Measurements from ENCODE around the gene GPR179. TPM values are rescaled to one million over a fixed set of nuclear protein-coding genes. Genes with fewer than 3 reads are reported as not detected.

The GPR179 gene
- total RNA-seq, 1 donor from 2014 or later: 0.41 TPM

DNA sequence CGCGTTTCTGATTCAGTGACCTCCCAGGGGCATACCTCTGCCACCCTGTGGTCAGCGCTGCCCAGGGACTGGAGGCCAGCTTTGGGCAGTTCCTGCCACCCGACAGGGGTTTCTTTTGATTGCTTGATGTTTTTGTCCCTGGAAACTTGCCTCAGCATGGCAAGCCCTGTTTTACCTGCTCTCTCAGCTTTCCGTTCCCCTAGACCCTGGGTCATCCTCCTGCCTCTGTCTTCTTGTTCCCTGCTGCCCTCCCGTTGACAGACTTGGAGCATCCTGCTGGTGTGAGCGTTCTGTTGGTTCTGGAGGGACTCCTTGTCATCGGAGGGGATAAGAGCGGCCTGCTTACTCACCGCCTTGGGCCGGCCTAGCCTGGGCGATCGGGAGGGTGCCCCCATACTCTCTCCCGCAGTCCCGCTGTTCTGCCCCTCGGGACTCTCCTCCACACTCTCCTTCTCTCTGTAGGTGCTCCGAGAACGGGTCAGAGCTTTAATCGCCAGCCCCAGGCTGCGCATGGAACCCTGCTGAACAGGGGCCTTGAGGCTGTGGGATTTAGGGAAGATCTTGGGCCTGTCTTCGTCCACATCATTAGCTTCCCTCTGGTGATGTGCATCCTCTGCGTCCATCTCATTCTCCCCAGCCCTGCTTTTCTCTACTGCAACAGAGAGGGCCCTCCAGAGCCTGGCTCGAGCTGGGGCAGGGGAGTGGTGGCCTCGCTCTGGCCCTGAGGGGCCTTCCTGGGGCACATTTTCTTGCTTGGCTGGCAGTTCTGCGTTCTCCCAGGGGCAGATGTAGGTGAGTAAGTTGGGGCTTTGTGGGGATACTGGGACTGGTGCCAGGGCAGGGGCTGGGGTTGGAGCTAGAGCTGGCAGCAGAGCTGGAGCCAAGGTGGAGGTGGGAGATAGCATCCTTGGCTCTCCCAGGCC lies 13.7 kb downstream of the GPR179 start:
- H3K4me3 Mint-ChIP-seq (ENCODE audit: low read depth): no peak overlapping the region
- TF ChIP-seq, protein P1, sequence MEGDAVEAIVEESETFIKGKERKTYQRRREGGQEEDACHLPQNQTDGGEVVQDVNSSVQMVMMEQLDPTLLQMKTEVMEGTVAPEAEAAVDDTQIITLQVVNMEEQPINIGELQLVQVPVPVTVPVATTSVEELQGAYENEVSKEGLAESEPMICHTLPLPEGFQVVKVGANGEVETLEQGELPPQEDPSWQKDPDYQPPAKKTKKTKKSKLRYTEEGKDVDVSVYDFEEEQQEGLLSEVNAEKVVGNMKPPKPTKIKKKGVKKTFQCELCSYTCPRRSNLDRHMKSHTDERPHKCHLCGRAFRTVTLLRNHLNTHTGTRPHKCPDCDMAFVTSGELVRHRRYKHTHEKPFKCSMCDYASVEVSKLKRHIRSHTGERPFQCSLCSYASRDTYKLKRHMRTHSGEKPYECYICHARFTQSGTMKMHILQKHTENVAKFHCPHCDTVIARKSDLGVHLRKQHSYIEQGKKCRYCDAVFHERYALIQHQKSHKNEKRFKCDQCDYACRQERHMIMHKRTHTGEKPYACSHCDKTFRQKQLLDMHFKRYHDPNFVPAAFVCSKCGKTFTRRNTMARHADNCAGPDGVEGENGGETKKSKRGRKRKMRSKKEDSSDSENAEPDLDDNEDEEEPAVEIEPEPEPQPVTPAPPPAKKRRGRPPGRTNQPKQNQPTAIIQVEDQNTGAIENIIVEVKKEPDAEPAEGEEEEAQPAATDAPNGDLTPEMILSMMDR (IDR thresholded peaks at IDR 0.05; ENCODE audit: unreplicated experiment): no peak
- H3K36me3 Mint-ChIP-seq (ENCODE audit: insufficient read depth): no peaks in the 10 kb centered on the region
- peak overlapping the region; percentile 16 for H3K27ac Mint-ChIP-seq
- H3K9me3 Mint-ChIP-seq (ENCODE audit: low read depth): no peaks in the 10 kb centered on the region
- no peak for DNase-seq (ENCODE audit: low spot score, unreplicated experiment)
- H3K27me3 Mint-ChIP-seq: peaks cover 35% of the 10 kb centered on the region
- peaks cover 7% of the 10 kb centered on the region for H3K4me1 Mint-ChIP-seq (ENCODE audit: low read depth)

DNA sequence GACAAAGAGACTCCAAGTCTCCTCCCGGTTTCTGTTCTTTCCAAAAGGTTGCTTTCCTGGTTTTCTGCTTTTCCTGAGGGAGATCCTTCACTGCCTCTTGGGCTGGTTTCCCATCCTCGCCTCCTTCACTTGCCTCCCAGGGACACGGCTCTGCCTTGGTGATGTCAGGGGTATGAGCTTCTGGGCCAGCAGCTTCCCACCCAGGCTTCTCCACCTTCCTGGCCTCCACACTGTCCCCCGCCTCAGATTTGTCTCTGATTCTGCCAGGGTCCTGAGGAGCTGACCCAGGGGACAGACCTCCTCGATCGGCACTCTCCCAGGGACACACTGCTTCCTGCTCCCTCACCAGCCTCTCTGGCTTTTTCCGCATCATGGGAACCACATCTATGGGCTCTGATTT lies 14.5 kb downstream of the GPR179 start:
- no peak overlapping the region for H3K27ac Mint-ChIP-seq
- no peak overlapping the region for H3K4me3 Mint-ChIP-seq (ENCODE audit: low read depth)
- H3K9me3 Mint-ChIP-seq (ENCODE audit: low read depth): no peaks in the 10 kb centered on the region
- H3K36me3 Mint-ChIP-seq (ENCODE audit: insufficient read depth): no peaks in the 10 kb centered on the region
- H3K4me1 Mint-ChIP-seq (ENCODE audit: low read depth): peaks cover 14% of the 10 kb centered on the region
- H3K27me3 Mint-ChIP-seq: peaks cover 33% of the 10 kb centered on the region
- DNase-seq (ENCODE audit: low spot score, unreplicated experiment): no peak
- TF ChIP-seq, protein P1 (IDR thresholded peaks at IDR 0.05; ENCODE audit: unreplicated experiment): no peak

DNA sequence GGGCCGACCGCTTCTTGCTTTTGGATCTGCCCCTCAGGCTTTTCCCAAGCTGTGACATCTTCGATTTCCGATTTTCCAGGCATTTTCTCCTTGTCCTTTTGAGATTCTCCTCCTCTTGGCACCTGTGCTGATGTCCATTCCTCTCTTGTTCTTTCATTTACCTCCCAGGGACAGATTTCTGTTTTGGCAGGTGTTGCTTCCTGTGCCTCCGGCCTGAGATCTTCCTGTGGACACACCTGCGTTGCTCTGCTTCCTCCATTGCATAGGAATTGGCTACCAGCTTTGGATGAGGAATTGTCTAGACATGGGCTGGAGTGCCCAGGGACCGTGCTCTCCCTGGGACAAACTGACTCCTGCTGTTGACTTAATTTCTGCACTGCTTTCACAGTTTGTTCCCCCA lies 15.1 kb downstream of the GPR179 start:
- no peak for DNase-seq (ENCODE audit: low spot score, unreplicated experiment)
- H3K4me3 Mint-ChIP-seq (ENCODE audit: low read depth): no peak overlapping the region
- H3K4me1 Mint-ChIP-seq (ENCODE audit: low read depth): peaks cover 19% of the 10 kb centered on the region
- H3K9me3 Mint-ChIP-seq (ENCODE audit: low read depth): no peaks in the 10 kb centered on the region
- TF ChIP-seq, protein P1 (IDR thresholded peaks at IDR 0.05; ENCODE audit: unreplicated experiment): no peak
- no peaks in the 10 kb centered on the region for H3K36me3 Mint-ChIP-seq (ENCODE audit: insufficient read depth)
- peaks cover 27% of the 10 kb centered on the region for H3K27me3 Mint-ChIP-seq
- H3K27ac Mint-ChIP-seq: no peak overlapping the region

DNA sequence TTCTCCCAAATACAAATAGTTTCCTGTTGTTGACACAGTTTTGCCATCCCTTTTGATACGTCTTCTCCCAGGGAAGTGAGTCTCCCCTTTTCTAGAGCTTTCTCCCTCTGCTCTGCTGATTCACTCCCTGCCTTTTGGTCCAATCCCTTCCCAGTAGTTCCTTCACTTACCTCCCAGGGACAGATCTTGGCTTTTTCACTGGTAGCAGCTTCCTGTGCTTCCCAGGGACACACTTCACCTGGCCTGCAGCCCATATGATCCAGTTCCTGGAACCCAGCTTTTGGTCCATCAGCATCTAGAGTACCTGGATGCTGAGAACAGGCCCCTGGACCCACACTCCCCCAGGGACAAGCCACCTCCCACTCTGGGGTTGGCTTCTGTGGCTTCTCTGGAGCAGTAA lies 15.8 kb downstream of the GPR179 start:
- Mint-ChIP-seq H3K36me3 (ENCODE audit: insufficient read depth) (no peaks in the 10 kb centered on the region), H3K27ac (no peak overlapping the region), H3K9me3 (ENCODE audit: low read depth) (no peaks in the 10 kb centered on the region)

DNA sequence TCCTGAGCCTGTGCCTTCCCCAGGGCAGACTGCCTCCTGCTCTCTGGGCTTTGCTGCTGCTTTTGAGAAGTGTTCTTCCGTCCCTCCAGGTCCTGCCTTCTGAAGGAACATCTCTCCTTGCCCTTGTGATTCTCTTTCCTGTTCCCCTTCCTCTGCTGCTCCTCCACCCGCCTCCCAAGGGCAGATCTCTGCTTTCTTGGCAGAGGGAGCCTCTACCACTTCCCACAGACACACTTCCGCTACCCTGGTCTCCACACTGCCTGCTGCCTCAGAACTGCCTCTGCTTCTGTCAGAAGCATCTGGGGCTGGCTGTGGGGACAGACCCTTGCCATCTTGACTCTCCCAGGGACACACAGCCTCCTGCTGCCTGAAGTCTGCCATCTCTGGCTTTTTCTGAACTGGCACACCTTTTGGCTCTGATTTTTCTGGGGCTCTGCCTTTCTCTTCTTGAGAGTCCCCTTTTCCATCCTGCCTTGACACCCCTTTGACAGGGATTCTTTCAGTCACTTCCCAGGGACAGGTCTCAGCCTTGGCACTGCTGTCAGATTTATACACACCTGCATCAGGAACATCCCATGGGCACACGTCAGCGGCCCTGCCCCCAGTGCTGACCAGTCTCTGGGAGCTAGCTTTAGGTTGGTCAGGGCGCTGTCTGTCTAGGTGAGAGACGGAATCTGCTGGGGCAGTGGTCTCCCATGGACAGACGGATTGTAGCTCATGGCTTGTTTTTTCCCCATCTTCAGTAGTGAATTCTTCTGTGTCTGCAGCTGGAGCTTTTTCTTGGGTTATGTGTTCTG lies 16.6 kb downstream of the GPR179 start:
- Mint-ChIP-seq H3K36me3 (ENCODE audit: insufficient read depth) (peaks cover 3% of the 10 kb centered on the region), H3K4me3 (ENCODE audit: low read depth) (no peak overlapping the region), H3K27me3 (peaks cover 24% of the 10 kb centered on the region), H3K27ac (no peak overlapping the region), H3K4me1 (ENCODE audit: low read depth) (peaks cover 19% of the 10 kb centered on the region), H3K9me3 (ENCODE audit: low read depth) (no peaks in the 10 kb centered on the region)
- no peak for DNase-seq (ENCODE audit: low spot score, unreplicated experiment)
- TF ChIP-seq, protein P1 (IDR thresholded peaks at IDR 0.05; ENCODE audit: unreplicated experiment): no peak

More for the DNA sequence above, 15.8 kb downstream of the GPR179 start:
- no peak for DNase-seq (ENCODE audit: low spot score, unreplicated experiment)
- Mint-ChIP-seq H3K27me3 (peaks cover 24% of the 10 kb centered on the region), H3K4me3 (ENCODE audit: low read depth) (no peak overlapping the region), H3K4me1 (ENCODE audit: low read depth) (peaks cover 19% of the 10 kb centered on the region)
- TF ChIP-seq, protein P1 (IDR thresholded peaks at IDR 0.05; ENCODE audit: unreplicated experiment): no peak

Measured in progenitor cell of endocrine pancreas (in vitro differentiated cells).